NCI-H2081 (cell line): Measurements from ENCODE around the gene NOP9.
"Not testable (repeated sequence)": the region's sequence is repeated elsewhere in the genome, so short reads cannot be mapped to it uniquely, and the experiment has no call there.

Experiments used
- DNase-seq, 2 experiments: peaks; one replicate each; lab custom pipeline; 2025; lab: John Stamatoyannopoulos, UW

The NOP9 gene

DNA sequence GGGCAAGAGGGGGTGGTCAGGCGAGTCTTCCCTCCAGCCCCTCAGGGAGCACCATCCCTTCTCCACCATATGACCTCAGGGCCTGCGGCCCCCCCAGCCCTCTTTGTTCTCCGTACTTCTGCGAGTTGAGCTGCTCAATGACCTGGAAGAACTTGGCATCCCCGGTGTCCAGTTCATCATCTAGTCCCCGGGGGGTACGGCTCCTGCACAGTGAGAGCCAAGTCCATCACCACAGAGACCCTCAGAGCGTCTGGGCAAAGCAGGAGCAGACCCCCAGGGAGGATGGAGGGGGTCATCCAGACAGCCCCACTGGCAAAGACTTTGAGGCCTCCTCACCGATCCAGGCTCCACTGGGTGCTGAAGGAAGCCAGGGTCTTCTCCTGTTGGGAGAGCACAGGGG, 26.3 kb downstream of the NOP9 start:
- DNase-seq = no peak

DNA sequence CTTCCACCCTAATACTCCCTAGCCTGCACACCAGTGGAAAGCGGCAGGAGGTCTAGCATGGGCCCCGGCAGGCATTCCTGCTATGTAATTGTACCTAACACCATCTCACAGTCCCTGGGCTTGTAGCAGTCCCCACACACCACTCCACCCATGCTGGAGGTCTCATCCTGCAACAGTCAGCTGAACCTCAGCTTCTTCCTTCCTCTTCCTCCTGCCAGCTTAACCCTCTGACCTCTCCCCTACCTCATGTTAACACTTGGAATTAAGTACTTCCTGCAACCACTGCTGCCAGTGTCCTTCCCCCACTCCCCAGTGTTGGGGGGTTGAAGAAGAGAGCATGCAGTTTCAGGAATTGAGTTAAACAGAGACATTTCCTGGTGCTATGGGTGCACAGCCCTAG, 27.7 kb downstream of the NOP9 start:
- no peak for DNase-seq

GRCh38 chr14:24327914-24328313, 28.3 kb downstream of the NOP9 start:
- DNase-seq = not testable (repeated sequence)

- DNase-seq = no peak
Observed at GRCh38 chr14:24329073-24329663, 29.5 kb downstream of the NOP9 start.

DNA sequence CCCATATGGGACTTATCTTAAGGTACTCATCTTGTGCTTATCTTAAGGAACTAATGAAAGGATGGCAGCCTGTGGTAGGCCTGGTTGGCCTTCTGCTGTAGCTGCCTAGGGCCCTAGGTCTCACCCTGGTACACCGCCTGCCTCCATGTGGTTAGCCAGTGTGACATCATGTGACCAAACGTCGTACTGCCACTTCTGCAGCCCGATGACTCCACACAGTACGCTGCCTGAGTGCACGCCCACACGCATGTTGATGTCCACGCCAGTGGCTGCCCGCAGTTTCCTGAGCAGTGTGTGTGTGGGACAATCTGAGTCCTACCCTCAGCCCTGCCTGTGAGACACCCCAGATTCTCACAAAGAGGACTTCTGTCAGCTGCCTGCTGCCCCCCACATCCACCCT, 30.1 kb downstream of the NOP9 start:
- DNase-seq = no peak

DNA sequence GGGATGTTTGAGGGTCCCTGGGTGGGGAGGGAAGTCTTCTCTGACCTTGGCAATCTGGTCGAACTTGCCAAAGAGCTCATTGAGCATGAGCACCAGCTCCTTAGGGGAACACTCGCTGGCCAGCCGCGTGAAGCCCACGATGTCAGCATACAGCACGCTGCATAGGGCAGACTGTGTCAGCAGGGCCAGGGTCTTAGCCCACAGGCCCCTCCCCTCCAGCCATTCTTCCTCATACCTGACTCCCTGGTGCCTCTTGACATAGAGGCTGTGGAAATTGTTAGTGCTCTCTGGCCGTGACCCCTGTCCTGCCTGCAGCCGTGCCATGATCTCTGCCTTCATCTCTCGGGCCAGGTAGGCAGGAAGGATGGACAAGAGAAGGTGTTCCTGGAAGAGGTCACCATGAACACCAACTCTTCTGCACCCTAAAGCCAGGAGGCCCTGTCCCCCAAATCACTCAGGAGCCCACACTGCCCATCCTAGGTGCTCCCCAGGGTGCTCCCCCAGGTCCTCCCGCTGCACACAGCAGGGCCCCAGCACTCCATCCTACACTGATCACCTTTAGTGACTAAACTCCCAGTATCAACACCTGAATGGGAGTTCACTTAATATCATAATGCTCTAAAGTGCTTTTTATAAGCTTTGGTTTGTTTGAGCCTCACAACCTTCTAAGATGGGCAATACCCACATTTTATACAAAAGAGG, 31.5 kb downstream of the NOP9 start:
- no peak for DNase-seq

GRCh38 chr14:24331731-24332267, 32.1 kb downstream of the NOP9 start:
- DNase-seq = no peak

DNA sequence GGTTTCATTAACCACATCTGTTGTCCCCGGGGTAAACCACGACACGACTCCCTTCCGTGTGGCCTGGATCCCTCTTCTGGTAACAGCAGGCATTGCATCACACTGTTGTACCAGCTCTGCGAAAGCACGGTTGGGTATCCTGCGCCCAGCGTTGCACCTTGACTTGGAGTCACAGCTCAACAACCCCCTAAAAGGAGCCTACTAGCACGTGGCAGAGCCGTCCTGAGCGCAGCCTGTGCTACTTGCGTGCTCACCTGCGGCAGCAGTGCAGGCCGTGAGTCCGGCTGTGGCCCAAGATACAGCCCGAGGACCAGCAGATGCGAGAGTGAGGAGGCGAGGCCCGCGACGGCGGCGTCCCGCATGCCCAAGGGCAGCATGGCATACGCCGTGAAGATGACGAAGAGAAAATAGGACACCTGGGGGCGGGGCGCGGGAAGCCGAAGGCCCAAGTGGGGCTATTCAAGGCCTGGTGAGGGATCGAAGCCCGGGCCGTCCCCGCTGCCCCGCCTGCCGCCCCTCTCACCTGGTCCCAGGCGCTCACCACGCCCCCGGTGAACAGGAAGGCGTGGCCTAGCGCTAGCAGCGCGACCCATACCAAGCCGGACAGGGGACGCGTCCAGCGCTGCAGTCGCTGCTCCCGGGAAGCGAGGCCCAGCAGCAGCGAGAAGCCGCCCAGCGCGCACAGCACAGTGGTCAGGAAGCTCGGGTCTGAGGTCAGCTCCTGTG, 32.8 kb downstream of the NOP9 start:
- peak; percentile 6 to 31 for DNase-seq

- no peak for DNase-seq
Observed at GRCh38 chr14:24334431-24335291, 35.0 kb downstream of the NOP9 start, which contains the start of gene ADCY4. ADCY4 (minus strand) TSS chr14:24335071; CDS start chr14:24334652, 419 bp downstream.

GRCh38 chr14:24335461-24336171, 36.0 kb downstream of the NOP9 start:
- no peak for DNase-seq

DNA sequence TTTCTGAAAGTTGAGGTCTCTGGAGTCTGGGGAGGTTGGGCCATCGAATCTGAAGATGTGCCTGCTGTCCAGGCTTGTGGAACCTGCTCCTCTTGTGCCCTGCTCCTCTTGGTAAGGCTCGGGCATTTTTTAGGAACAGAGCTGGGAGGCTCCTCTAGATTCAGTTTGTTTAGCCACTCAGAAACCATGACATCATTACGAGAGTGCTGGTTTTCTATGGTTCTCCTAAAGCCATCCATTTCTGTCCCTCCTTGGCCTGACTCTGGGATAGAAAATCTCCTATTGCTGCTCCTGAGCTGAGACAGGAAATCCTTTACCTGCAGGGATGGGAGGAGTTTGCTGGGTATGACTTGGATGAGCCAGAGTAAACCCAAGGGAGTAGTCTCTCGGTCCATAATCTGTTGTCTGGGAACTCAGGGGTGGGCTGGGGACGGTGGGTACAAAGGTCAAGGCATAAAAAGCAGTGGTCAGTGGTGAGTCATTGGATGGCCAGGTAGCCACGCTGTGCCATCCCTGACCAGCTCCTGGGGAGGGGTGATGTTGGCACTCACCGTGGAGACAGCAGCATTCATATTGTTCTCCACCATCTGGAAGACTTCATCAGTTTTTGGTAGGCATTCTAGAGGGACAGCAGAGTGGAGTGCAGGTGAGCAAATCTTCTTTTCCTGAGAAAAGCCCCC, 37.6 kb downstream of the NOP9 start:
- no peak for DNase-seq

GRCh38 chr14:24337824-24338175, 38.1 kb downstream of the NOP9 start:
- no peak for DNase-seq

DNA sequence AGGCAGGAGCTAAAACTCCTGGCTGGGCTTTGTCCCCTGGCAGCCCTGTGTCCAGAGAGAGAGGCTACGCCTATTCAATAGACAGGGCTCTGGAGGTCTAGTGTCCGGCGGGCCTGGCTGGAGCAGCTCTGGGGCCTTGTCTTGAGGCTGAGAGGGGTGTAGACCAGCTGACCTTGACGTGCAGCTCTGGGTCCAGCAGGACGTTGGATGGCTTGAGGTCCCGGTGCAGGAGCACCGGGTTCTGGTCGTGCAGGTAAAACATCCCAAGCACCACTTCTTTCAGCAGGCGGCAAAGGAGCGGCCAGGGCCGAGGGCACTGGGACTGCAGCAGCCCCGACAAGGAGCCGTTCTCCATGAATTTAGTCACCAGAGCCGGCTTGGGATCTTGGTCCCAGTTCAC, 39.2 kb downstream of the NOP9 start:
- no peak for DNase-seq

DNA sequence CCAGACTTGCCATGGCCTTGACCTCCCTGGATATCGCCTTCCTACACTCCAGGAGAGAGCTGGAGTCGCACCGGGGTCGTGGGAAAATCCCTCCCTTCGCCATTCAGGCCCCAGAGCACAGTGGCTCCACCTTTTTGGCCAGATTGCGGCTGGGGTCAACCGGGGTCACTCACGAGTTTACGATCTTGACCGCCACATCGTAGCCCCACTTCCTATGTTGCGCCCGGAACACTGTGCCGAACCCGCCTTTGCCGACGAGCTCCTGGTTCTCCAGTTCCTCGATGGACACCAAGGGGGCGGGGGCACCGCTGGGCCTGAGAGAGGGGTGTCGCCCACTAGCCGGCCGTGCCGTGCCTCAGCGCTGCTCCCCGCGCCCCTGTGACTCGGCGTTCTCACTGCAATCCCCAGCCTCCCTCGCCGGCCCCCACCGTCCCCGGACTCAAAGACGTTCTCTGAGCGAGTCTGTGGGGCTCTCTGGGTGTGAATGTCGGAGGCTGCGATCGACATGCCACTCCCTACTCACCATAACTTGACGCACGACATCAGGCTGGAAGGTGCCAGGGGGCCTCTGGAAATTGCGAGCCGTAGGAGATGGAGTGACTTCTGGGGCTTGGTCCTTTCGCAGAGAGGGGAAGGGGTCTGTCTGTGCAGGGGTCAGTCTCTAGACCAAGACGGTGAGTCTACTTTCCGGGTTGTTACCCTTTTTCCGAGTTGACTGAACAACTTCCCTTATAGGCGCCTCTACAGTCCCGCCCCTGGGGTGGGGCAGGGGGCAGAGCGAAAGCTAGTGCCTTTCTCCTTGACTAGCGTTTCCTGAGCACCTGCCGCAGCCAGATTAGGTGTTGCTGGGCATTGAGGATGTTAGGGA, 39.9 kb downstream of the NOP9 start, which contains the start of gene RIPK3:
RIPK3 (minus strand) TSS at position 708 of the 868 bp plus-strand sequence; CDS start at position 543, 165 bp downstream.
- DNase-seq = peak in 1 of 2 experiments; percentile 29

DNA sequence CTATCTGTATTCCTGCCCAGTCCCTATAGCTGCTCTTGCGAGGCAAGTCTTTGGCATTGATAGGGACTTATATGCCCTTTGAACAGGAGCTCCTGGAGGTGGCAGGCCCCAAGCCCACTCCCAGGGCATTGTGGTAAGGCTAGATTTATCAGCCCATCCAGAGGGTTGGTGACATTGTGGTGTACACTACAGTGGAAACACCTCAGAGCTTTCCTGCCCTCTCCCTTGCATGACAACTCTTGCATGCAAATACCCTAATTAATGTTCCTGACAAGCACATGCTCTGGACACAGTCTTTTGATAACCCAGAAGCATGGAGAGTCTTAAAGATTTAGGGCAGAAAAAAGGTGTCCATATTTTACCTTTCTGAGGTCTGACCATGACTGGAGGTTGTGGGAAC, 41.0 kb downstream of the NOP9 start:
- no peak for DNase-seq

DNA sequence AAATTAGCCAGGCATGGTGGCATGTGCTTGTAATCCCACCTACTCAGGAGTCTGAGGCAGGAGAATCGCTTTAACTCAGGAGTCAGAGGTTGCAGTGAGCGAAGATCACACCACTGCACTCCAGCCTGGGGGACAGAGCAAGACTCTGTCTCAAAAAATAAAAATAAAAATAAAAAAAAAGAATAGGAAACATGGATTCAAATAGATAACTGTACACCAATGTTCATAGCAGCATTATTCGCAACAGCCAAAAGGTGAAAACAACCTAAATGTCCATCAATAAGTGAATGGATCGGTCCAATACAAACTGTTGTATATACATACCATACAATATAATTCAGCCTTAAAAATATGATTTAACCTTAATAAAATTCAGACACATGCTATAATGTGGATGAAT, 43.2 kb downstream of the NOP9 start:
- no peak for DNase-seq

DNA sequence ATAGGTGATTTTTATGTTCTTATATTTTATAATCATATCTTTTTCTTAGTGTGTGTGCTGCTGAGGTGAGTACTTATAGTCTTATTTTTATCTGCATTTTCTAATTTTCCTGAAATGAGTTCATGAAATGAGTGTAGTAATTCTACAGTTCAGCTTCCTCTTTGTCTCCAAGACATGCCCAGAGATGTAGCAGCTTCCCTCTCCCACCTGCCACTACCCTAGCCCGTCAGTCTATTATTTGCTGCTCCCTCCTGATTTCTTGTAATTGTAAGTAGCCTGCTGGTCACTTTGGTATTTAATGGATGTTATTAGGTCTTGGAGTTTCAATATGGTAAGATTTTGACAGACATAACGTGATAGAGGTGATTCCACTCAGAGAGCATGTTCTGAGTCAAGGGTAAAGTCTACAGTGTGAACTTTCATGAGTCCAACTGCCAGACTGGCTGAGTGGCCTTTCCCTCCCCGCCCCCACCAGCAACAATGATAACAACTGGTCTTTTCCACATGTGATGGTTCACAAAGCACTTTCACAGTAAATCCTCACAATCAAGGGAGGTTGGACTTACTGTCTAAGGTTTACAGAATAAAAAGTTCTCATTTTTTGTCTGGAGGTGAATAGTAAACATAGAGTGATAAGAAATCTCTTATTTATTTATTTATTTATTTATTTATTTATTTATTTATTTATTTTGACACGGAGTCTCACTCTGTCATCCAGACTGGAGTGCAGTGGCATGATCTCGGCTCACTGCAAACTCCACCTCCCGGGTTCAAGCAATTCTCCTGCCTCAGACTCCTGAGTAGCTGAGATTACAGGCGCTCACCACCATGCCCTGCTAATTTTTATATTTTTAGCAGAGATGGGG, 44.4 kb downstream of the NOP9 start:
- DNase-seq = no peak

GRCh38 chr14:24347134-24347533, 47.5 kb downstream of the NOP9 start:
- no peak for DNase-seq

GRCh38 chr14:24348186-24348585, 48.5 kb downstream of the NOP9 start:
- no peak for DNase-seq
